SKM-1 (cell line): Measurements from ENCODE around the gene PPHLN1.
"Not testable (repeated sequence)": the region's sequence is repeated elsewhere in the genome, so short reads cannot be mapped to it uniquely, and the experiment has no call there.

Experiments
- DNase-seq: peaks from one replicate; lab custom pipeline; 2025; ENCODE audit not compliant: unreplicated experiment; lab: John Stamatoyannopoulos, UW

The PPHLN1 gene

GRCh38 chr12:42365486-42365885, 39.5 kb downstream of the PPHLN1 start:
- DNase-seq: no peak

- DNase-seq: no peak
Observed at GRCh38 chr12:42370013-42370412, 44.0 kb downstream of the PPHLN1 start.

GRCh38 chr12:42372154-42372791, 46.3 kb downstream of the PPHLN1 start:
- DNase-seq: no peak

GRCh38 chr12:42373669-42374068, 47.7 kb downstream of the PPHLN1 start:
- no peak for DNase-seq

GRCh38 chr12:42380733-42381132, 54.8 kb downstream of the PPHLN1 start:
- no peak for DNase-seq

- no peak for DNase-seq
Observed at GRCh38 chr12:42382013-42382696, 56.2 kb downstream of the PPHLN1 start.

- DNase-seq: no peak
Observed at GRCh38 chr12:42385326-42385841, 59.4 kb downstream of the PPHLN1 start.

GRCh38 chr12:42386308-42386707, 60.3 kb downstream of the PPHLN1 start:
- no peak for DNase-seq

- DNase-seq: not testable (repeated sequence)
Observed at GRCh38 chr12:42388086-42388485, 62.1 kb downstream of the PPHLN1 start.

GRCh38 chr12:42394429-42394828, 68.5 kb downstream of the PPHLN1 start:
- no peak for DNase-seq

- DNase-seq: no peak
Observed at GRCh38 chr12:42396473-42397259, 70.7 kb downstream of the PPHLN1 start.

GRCh38 chr12:42402821-42403411, 76.9 kb downstream of the PPHLN1 start:
- no peak for DNase-seq

- no peak for DNase-seq
Observed at GRCh38 chr12:42407306-42407705, 81.3 kb downstream of the PPHLN1 start.

- DNase-seq: no peak
Observed at GRCh38 chr12:42409471-42409870, 83.5 kb downstream of the PPHLN1 start.

GRCh38 chr12:42410340-42410739, 84.4 kb downstream of the PPHLN1 start:
- DNase-seq: no peak

GRCh38 chr12:42420395-42420794, 94.4 kb downstream of the PPHLN1 start:
- no peak for DNase-seq

GRCh38 chr12:42421844-42422779, 96.1 kb downstream of the PPHLN1 start:
- DNase-seq: no peak

- no peak for DNase-seq
Observed at GRCh38 chr12:42422785-42423184, 96.8 kb downstream of the PPHLN1 start.

GRCh38 chr12:42426746-42427145, 100.8 kb downstream of the PPHLN1 start:
- DNase-seq: no peak

- no peak for DNase-seq
Observed at GRCh38 chr12:42428850-42429249, 102.9 kb downstream of the PPHLN1 start.
